Measurements from ENCODE around the gene EMP2.
"Not testable (repeated sequence)": the region's sequence is repeated elsewhere in the genome, so short reads cannot be mapped to it uniquely, and the experiment has no call there.

EMP2 gene

DNA sequence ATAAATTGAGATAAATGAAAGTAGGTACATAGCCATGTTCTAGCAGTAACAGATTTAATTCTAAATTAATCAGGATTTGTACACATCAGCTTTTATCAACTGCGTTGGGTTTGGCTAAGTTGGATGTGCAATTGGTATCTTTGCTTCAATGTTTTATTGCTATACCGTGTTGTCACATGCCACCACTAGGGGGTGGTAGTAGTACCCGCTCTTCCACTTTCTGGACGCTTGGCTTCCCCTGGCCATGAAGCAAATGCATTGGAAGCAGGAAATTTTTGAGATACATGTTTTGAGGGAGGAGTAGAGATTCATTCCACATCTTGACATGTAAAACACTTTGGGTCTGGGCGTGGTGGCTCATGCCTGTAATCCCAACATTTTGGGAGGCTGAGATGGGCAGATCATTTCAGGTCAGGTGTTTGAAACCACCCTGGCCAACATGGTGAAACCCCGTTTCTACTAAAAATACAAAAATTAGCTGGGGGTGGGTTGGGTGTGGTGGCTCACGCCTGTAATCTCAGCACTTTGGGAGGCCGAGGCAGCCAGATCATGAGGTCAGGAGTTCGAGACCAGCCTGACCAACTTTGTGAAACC, 58.6 kb downstream of the EMP2 start:
- no peak for DNase-seq (ENCODE audit: low read depth)

DNA sequence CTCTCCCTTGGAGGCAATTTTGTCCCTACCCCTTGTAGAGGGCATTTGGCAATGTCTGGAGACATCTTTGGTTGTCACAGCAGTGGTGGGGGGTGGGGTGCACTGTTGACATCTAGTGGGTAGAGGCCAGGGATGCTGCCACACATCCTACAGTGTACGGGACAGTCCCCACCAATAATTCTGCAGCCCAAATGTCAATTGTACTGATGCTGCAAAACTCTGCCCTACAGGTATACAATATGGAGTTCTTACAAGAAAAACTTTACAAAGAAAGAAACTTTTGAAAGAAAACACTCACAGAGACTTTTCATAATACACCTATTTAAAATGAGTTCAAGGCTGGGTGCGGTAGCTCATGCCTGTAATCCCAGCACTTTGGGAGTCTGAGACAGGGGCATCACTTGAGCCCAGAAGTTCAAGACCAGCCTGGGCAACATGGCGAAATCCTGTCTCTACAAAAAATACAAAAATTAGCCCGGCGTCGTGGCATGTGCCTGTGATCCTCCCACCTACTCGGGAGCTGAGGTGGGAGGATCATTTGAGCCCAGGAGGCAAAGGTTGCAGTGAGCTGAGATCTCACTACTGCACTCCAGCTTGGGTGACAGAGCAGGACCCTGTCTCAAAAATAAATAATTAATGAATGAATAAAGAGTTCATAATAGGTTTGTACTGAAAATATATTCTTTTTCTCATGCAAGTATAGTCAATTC, 59.4 kb downstream of the EMP2 start:
- DNase-seq (ENCODE audit: low read depth): no peak

DNA sequence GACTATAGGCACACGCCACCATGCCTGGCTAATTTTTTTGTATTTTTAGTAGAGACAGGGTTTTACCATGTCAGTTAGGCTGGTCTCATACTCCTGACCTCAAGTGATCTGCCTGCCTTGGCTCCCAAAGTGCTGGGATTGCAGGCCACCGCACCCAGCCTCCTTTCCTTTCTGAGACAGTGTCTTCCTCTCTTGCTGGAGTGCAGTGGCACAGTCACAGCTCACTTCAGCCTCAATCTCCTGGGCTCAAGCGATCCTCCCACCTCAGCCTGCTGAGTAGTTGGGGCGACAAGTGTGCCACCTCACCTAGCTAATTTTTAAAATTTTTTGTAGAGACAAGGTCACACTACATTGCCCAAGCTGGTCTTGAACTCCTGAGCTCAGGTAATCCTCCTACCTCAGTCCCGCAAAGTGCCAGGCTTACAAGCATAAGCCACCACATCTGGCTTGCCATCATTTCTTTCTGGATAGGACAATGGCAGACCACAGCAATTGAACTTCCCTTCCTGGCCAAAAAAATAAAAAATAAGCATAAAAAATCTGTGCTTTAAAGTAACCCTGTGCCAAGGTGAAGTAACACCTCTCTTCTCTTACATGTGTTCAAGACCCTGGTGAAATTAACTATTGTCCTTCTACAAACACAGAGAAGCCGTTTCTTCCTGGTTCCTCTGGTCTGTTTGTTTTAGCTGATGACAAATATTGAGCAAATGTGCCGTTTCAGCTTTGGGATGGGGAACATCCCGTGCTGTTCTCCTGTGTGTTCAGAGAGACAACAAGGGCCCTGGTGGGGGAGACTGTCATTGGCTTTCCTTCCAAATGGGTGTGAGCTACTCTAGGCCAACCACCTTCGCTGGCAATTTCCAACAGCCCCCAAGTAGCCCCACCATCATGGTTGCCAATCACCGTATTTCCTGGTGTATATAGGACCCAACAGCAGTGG, 60.2 kb downstream of the EMP2 start:
- DNase-seq (ENCODE audit: low read depth): no peak

DNA sequence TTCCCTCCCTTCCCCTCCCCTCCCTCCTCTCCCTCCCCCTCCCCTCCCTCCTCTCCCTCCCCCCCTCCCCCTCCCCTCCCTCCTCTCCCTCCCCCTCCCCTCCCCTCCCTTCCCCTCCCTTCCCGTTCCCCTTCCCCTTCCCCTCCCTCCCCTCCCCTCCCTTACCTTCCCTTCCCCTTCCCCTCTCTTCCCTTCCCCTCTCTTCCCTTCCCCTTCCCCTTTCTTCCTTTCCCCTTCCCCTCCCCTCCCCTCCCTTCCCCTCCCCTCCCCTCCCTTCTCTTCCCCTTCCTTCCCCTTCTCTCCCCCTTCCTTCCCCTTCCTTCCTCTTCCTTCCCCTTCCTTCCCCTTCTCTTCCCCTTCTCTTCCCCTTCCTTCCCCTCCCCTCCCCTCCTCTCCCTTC, 61.1 kb downstream of the EMP2 start:
- no peak for DNase-seq (ENCODE audit: low read depth)

DNA sequence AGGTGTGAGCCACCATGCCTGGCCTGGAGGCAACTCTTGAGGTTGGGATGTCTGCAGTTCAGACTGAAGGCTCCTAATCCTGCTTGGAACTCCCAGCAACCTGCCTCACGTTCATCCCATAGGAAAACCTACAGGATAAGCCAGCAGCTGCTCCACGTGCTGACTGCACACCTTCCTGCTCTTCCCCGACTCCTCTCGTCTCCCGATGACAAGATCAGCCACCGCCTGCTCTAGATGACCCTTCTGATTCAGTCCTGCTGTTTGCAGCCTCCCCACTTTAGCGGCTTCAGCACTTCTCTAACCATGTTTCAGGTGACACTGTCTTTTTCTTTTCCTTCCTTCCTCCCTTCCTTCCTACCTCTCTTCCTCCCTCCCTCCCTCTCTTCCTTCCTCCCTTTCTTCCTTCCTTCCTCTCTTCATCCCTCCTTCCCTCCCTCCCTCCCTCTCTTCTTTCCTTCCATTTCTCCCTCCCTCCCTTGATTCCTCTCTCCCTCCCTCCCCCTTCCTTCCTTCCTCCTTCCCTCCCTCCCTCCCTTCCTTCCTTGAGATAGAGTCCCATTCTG, 61.8 kb downstream of the EMP2 start:
- no peak for DNase-seq (ENCODE audit: low read depth)

DNA sequence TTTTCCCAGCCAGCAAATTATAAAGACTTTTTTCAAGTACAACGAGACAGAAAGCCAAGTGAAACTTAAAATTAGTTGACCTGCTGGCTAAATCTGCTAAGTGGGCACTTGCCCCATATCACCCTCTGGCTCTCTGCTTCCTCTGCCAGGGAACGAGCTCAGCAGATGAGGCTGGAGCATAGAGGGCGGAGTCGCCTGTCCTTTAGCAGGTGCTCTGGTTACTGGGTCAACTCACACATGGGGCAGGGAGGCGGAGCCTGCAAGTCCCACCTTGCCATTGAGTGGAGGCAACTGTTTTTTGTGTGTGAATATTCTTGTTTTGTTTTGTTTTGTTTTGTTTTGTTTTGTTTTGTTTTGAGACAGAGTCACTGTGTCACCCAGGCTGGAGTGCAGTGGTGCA, 62.5 kb downstream of the EMP2 start:
- no peak for DNase-seq (ENCODE audit: low read depth)

DNA sequence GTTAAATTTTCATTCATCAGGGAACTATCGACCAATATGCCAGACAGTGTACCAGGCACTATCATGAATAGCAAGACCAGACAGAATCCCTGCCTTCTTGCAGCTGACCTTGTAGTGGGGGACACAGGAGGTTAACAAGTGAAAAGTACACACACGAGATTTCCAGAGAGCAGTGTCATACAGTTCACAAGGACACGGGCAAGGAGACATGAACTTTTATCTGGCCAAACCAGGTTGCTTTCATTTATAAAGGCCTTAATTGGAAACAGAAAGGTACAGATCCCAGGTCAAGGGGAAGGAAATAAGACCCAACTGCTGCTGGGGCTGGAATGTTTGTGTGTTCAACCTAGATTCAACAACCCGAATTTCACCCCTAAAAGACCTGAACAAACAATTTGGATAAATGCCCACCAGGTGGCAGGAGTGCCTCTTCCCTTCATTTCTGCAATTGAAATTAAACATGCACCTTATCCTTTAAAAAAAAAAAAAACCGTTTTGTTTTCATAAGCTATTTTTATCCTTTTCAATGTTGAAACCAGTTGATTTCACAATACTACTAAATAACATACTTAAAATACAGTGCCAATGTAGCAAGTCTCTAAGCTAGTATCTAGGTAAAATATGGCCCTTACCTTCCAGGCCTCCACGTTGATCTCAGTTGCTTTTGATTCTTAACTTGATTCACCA, 65.9 kb downstream of the EMP2 start:
- peak; percentile 28 for DNase-seq (ENCODE audit: low read depth)

DNA sequence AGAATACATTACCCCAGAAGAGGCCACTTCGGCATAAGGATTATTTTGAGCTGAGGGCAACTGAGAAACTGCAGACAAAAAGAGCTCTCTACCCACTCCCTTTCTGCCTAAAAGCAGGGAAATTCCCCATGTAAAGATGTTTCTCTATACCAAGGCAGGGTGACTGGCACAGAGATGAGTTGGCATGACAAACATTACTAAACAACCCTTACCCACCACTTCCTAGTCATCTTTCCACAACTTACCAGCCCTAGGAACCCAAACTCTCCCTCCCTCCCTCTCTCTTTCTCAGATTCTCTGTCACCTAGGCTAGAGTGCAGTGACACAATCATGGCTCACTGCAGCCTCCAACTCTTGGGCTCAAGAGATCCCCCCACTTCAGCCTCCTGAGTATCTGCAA, 68.6 kb downstream of the EMP2 start:
- DNase-seq (ENCODE audit: low read depth): no peak

DNA sequence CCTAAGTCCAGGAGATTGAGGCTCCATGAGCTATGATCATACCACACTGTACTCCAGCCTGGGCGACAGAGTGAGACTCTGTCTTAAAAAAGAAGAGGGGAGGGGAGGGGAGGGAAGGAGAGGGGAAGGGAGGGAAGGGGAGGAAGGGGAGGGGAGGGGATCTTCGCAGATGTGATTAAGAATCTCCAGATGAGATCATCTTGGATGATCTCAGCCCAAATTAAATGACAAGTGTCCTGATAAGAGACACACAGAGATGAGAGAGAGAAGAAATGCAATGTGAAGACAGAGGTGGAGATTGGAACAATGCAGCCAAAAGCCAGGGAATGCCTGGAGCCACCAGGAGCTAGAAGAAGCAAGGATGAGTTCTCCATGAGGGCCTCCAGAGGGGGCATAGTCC, 70.1 kb downstream of the EMP2 start:
- DNase-seq (ENCODE audit: low read depth): no peak

DNA sequence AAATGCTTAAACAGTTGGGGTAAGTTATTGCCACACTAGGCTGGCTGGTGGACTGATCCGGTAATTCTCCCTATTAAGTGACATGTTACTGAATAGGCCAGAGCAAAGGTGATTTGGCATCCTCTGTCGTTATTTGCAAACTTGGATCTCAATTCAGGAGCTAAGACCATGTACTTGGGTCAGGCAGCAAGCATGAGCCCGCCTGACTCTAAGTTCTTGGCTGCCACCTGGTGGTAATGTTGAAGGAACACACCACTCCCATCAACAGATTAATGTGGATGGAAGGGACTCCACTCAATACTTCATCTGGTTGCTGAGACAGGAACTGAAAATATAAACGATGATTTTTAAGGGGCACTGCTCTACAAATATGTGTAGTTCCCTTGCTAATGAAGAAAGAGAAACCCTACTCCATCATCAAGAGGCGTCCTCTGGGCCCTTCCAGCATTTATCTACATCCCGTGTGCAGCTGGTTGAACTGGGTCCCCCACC, 70.8 kb downstream of the EMP2 start:
- peak; percentile 51 for DNase-seq (ENCODE audit: low read depth)

DNA sequence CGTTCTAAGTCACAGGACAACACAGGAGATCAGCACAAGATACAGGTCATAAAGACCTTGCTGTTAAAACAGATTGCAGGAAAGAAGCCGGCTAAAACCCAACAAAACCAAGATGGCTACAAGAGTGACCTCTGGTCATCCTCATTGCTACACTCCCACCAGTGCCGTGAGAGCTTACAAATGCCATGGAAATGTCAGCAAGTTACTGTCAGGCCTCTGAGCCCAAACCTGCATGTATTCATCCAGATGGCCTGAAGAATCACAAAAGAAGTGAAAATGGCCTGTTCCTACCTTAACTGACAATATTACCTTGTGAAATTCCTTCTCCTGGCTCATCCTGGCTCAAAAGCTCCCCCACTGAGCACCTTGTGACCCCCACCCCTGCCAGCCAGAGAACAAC, 75.1 kb downstream of the EMP2 start:
- not testable (repeated sequence) for DNase-seq (ENCODE audit: low read depth)

DNA sequence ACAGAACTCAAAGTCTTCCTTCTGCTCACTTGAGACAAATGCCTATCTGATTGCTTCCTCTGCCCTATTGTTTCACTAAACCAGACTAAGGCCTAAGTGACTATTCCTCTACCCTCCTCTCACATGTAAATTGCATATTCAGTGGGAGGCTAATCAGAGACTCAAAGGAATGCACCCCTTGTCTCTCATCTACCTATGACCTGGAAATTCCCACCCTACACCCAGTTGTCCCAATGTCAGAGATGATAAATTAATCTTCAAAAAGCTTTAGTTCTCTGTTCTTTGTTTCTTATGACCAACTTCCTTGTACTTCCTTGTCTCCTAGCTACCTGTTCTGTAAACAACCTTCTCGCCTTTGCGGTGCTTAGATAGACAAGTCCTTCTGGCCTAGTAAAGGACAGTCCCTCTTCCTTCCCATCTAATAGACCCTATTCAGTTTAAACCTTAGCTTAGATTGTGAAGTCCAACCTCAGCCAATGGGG, 76.0 kb downstream of the EMP2 start:
- DNase-seq (ENCODE audit: low read depth): no peak

DNA sequence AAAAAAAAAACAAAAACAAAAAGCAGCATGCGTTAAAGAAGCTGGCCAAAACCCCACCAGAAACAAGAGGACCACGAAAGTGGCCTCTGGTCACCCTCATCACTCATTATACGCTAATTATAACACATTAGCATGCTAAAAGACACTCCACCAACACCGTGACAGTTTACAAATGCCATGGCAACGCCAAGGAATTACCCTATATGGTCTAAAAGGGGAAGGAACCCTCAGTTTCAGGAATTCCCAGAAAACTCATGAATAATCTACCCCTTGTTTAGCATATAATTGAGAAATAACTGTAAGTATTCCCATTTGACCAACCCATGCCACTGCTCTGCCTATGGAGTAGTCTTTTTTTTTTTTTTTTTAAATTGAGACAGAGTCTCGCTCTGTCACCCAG, 77.6 kb downstream of the EMP2 start:
- no peak for DNase-seq (ENCODE audit: low read depth)

DNA sequence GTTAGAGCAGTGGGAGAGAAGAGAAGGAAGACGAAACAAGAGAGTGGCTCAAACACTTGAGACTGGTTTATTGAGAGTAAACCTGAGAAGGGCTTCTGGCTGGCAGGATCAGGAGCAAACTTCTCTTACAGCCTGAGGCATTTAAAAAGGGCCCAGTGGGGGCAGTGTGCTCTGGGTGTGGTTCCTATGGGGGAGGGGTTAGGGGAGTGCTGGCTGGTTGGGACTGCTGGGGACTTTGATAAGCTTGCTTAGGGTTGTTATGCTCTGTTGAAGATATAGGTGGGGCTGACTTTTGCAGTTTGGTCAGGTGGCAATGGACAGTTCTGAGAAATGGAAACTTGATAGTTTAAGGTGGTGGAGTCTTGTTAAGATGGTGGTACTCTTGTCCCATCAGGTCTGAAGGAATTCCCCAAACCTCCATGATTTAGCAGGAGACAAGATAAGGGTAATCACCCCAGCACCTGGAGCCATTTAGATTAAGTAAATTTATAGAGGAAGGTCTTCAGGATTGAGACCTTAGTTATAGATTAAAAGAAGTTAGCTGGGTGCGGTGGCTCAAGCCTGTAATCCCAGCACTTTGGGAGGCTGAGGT, 79.3 kb downstream of the EMP2 start:
- no peak for DNase-seq (ENCODE audit: low read depth)

DNA sequence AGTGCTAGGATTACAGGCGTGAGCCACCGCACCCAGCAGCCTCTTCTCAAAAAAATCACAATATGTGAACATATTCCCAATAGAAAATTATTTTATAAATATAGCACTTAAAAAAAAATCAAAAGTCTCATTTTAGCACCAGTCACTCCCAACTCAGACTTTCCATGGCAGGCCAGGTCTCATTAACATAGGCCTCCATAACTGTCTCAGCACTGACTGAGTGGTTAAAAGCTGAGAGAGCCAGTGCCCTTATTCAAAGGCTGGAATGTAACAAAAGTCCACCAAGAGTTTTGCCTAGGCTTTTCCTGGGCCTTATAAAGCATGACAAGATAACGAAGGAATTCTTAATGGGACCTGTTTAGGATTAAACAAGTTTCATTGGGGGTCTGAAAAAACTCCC, 79.8 kb downstream of the EMP2 start:
- no peak for DNase-seq (ENCODE audit: low read depth)

DNA sequence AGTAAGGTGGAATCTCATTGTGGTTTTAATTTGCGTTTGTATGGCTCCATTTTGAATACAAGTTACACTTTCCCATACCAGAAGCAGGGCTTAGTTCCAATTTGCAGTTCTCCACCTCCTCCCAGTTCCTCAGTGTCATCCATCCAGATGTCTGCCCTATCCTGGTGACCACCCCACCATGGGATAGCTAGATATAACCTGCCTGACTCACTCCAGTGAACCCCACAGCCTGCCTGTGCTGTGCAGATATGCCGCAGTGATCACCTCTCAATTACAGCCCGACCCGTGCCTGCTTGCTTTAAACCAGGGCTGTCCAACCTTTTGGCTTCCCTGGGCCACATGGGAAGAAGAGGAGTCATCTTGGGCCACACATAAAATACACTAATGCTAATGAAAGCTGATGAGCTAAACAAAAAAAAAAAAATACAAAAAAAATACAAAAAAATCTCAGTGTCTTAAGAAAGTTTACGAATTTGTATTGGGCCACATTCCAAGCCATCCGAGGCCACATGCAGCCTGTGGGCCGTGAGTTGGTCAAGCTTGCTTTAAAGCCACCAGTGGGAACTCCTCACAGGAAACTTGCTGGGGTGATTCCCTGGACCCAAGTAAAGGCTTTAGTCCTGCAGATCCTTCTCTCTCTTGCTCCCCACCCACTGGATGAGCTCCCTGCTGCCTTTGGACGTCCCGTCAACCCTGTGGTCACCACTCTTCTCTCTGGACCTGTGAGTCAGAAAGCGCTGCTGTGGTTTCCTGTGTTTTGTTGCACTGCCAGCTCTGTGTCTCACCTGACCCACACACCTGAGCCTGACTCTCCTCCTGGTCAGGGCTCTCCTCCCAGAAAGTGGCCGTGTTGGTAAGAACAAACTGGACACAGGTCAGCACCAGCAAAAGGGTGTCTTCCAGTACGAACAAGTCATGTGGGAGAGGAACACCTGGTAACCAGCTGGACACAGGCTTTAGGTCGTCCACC, 83.0 kb downstream of the EMP2 start:
- no peak for DNase-seq (ENCODE audit: low read depth)

DNA sequence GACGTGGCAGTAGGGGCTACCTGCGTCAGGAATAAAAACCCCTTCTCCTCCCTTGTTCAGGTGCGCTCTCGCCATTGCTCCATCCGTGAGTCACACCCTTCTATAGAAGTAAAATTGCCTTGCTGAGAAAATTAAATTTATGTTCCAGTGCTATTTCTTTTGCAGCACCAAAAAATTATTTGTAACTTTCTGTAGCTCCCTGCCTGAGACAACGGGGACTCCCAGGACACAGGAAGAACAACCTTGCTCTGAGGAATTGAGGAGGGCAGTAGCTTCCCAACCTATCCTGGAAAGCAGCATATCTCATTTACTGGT, 85.4 kb downstream of the EMP2 start:
- no peak for DNase-seq (ENCODE audit: low read depth)

DNA sequence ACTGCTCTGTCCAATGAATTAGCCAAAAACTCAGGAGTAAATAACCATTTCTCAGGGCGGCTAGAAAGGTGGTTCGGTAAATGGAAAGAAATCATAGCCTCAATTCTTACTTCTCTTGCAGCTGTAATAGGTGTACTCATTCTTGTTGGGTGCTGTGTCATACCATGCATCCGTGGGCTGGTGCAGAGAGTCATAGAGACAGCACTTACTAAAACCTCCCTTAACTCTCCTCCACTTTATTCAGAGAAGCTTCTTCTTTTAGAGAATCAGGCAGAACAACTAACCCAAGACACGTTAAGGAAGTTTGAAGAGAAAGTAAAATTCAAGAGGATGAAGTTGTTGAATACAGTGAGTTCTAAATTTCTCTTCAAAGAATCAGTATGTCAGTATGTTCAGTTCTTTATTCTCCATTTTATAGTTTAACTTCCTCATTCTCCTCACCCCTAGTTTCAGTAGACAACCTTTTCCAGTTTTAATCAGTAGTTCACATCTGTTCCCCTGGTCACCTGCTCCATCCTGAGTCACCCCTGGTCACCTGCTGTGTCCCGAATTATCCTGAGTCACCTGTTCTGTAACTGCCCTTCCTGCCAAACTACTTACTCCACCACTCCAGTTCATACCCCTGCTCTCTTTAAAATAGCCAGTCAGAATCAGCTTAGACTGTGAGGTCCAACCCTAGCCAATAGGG, 85.9 kb downstream of the EMP2 start:
- no peak for DNase-seq (ENCODE audit: low read depth)

DNA sequence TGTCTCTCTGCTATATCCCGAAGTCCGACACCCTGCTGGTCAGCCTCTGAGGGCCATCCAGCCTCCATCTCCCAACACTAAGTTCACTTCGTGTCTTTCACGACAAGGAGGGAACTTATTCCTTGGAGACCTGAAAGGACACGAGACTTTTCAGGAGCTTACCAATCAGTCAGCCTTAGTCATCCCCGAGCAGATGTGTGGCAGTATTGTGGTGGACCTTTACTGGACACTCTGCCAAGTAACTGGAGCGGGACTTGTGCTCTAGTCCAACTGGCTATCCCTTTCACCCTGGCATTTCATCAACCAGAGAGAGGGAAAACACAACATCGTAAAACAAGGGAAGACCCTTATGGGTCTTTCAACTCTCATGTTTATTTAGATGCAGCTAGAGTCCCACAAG, 87.1 kb downstream of the EMP2 start:
- no peak for DNase-seq (ENCODE audit: low read depth)

DNA sequence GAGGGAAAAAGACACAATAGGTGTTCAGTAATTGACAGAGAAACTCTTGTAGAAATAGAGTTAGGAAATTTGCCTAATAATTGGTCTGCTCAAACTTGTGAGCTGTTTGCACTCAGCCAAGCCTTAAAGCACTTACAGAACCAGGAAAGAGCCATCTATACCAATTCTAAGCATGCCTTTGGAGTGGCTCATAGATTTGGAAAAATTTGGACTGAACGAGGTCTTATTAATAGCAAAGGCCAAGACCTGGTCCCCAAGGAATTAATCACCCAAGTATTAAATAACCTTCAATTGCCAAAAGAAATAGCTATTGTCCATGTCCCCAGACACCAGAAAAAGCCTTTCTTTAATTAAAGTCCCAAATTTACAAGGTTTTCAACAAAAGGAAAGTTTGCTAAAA, 90.3 kb downstream of the EMP2 start:
- no peak for DNase-seq (ENCODE audit: low read depth)

Measured in non-pigmented ciliary epithelial cell (primary cell).